NT2/D1 (cell line): ENCODE measurements around the gene PTPRN2.

ENCODE experiments used
- YY1 ChIP-seq: IDR thresholded peaks from 2 replicates; pipeline ENCODE4 v1.6.1; 2011; ENCODE audit not compliant: insufficient read length, insufficient read depth
- ZNF274 ChIP-seq: IDR thresholded peaks from 2 replicates; pipeline ENCODE4 v1.6.1; 2011; ENCODE audit warnings: mild to moderate bottlenecking, low read depth, low read length

GRCh38 chr7:157603005-157603404 lies 984.6 kb downstream of the PTPRN2 start:
- TF ChIP-seq YY1 (no peak), ZNF274 (no peak)
